Activated CD8-positive, alpha-beta memory T cell treated with anti-CD3 and anti-CD28 coated beads, Interleukin-2, amount 50 U/mL, for 24 hours (primary cell): ENCODE results near the gene IQSEC2.

Experiments
- DNase-seq: peaks from one replicate; pipeline ENCODE4 v3.0.0-alpha.2; 2020; ENCODE audit errors: extremely low read depth

IQSEC2 gene

GRCh38 chrX:53268173-53268572, 13.2 kb downstream of the IQSEC2 start:
- no peak for DNase-seq

- no peak for DNase-seq
Measured at GRCh38 chrX:53266914-53267313, 14.5 kb downstream of the IQSEC2 start.

- DNase-seq: no peak
Measured at GRCh38 chrX:53265771-53266574, 15.4 kb downstream of the IQSEC2 start.

GRCh38 chrX:53263597-53264094, 17.7 kb downstream of the IQSEC2 start:
- no peak for DNase-seq

GRCh38 chrX:53262918-53263394, 18.4 kb downstream of the IQSEC2 start:
- no peak for DNase-seq

- DNase-seq: no peak
Measured at GRCh38 chrX:53262189-53262917, 19.0 kb downstream of the IQSEC2 start.

GRCh38 chrX:53261355-53261972, 19.9 kb downstream of the IQSEC2 start:
- no peak for DNase-seq

GRCh38 chrX:53260836-53261235, 20.5 kb downstream of the IQSEC2 start:
- no peak for DNase-seq

GRCh38 chrX:53257670-53258423, 23.5 kb downstream of the IQSEC2 start:
- no peak for DNase-seq

GRCh38 chrX:53257166-53257565, 24.2 kb downstream of the IQSEC2 start:
- DNase-seq: no peak

GRCh38 chrX:53256446-53257041, 24.8 kb downstream of the IQSEC2 start:
- no peak for DNase-seq

- DNase-seq: no peak
Measured at GRCh38 chrX:53255738-53256191, 25.6 kb downstream of the IQSEC2 start.

GRCh38 chrX:53254570-53255461, 26.6 kb downstream of the IQSEC2 start:
- DNase-seq: no peak

- no peak for DNase-seq
Measured at GRCh38 chrX:53253293-53254020, 27.9 kb downstream of the IQSEC2 start.

- no peak for DNase-seq
Measured at GRCh38 chrX:53251307-53251706, 30.1 kb downstream of the IQSEC2 start.

GRCh38 chrX:53250556-53250955, 30.8 kb downstream of the IQSEC2 start:
- DNase-seq: no peak

- no peak for DNase-seq
Measured at GRCh38 chrX:53249408-53250042, 31.9 kb downstream of the IQSEC2 start.

GRCh38 chrX:53247928-53248327, 33.5 kb downstream of the IQSEC2 start:
- no peak for DNase-seq

- DNase-seq: no peak
Measured at GRCh38 chrX:53246231-53246630, 35.2 kb downstream of the IQSEC2 start.
